Astrocyte (in vitro differentiated cells and primary cell): Measurements from ENCODE around the gene TFF3. TPM values are rescaled to one million over a fixed set of nuclear protein-coding genes. Genes with fewer than 3 reads are reported as not detected.
A peak's percentile ranks its signal among the peaks of the same experiment; 100 is the strongest.

ENCODE experiments used
- DNase-seq: peaks from one replicate; pipeline ENCODE4 v3.0.0-alpha.2; 2010; ENCODE audit warnings: low read depth
- FAIRE-seq: peaks from 2 replicates; lab custom pipeline; 2011; peaks lifted over from hg19 to GRCh38; lab: Jason Lieb, UNC
- H2AFZ ChIP-seq: 2 replicates; pipeline ENCODE4 v1.6.0; 2012; ENCODE audit warnings: low read depth, low read length, inconsistent platforms
- H3K27ac ChIP-seq: 2 replicates; pipeline ENCODE4 v1.5.1; 2011; ENCODE audit warnings: low read depth, low read length, inconsistent platforms
- H3K27me3 ChIP-seq: 2 replicates; pipeline ENCODE4 v1.6.0; 2011; ENCODE audit warnings: low read length, inconsistent platforms; ENCODE audit not compliant: insufficient read depth
- H3K36me3 ChIP-seq: 2 replicates; pipeline ENCODE4 v1.5.1; 2011; ENCODE audit warnings: low read length, inconsistent platforms; ENCODE audit not compliant: insufficient read depth
- H3K4me1 ChIP-seq: 2 replicates; pipeline ENCODE4 v1.5.1; 2011; ENCODE audit warnings: low read length, inconsistent platforms; ENCODE audit not compliant: insufficient read depth
- H3K4me2 ChIP-seq: 2 replicates; pipeline ENCODE4 v1.6.0; 2012; ENCODE audit warnings: low read length, inconsistent platforms
- H3K4me3 ChIP-seq: 2 replicates; pipeline ENCODE4 v1.5.1; 2011; ENCODE audit warnings: low read depth, mild to moderate bottlenecking, low read length, inconsistent platforms; ENCODE audit not compliant: insufficient read depth
- H3K79me2 ChIP-seq: 2 replicates; pipeline ENCODE4 v1.6.0; 2012; ENCODE audit warnings: mild to moderate bottlenecking, low read length, inconsistent platforms; ENCODE audit not compliant: insufficient read depth
- H3K9ac ChIP-seq: 2 replicates; pipeline ENCODE4 v1.6.0; 2012; ENCODE audit warnings: mild to moderate bottlenecking, low read length, inconsistent platforms
- H3K9me3 ChIP-seq: 2 replicates; pipeline ENCODE4 v1.5.1; 2012; ENCODE audit warnings: low read depth, mild to moderate bottlenecking, low read length, inconsistent platforms; ENCODE audit not compliant: insufficient read depth
- H4K20me1 ChIP-seq: 2 replicates; pipeline ENCODE4 v1.6.0; 2012; ENCODE audit warnings: low read length, inconsistent platforms; ENCODE audit not compliant: insufficient read depth
- H3K27ac Mint-ChIP-seq: one replicate; pipeline ENCODE4 v1.8.0; 2021; ENCODE audit warnings: mild to moderate bottlenecking, mixed read lengths; ENCODE audit not compliant: unreplicated experiment
- H3K27me3 Mint-ChIP-seq: one replicate; pipeline ENCODE4 v1.8.0; 2021; ENCODE audit warnings: low read depth, mixed read lengths; ENCODE audit not compliant: unreplicated experiment
- H3K36me3 Mint-ChIP-seq: one replicate; pipeline ENCODE4 v1.8.0; 2021; ENCODE audit warnings: low read depth, mixed read lengths; ENCODE audit not compliant: unreplicated experiment
- H3K4me1 Mint-ChIP-seq: one replicate; pipeline ENCODE4 v1.8.0; 2021; ENCODE audit warnings: low read depth, mixed read lengths; ENCODE audit not compliant: unreplicated experiment
- H3K4me3 Mint-ChIP-seq: one replicate; pipeline ENCODE4 v1.8.0; 2021; ENCODE audit warnings: mild to moderate bottlenecking, moderate library complexity, mixed read lengths; ENCODE audit not compliant: unreplicated experiment
- H3K9me3 Mint-ChIP-seq: one replicate; pipeline ENCODE4 v1.8.0; 2021; ENCODE audit warnings: mild to moderate bottlenecking, mixed read lengths; ENCODE audit not compliant: unreplicated experiment
- CTCF ChIP-seq: IDR thresholded peaks from 2 replicates; pipeline ENCODE4 v1.5.1; 2011; ENCODE audit warnings: low read depth, mild to moderate bottlenecking, inconsistent platforms, low read length, moderate library complexity; ENCODE audit not compliant: insufficient read depth
- EZH2 ChIP-seq: IDR thresholded peaks from 2 replicates; pipeline ENCODE4 v1.6.1; 2012; ENCODE audit warnings: mild to moderate bottlenecking, low read length, inconsistent platforms; ENCODE audit not compliant: insufficient read depth
- total RNA-seq: library from RNA; stranded (reverse); gene quantifications from 2 replicates; pipeline ENCODE4 v1.2.1, GENCODE V29; 2021

TFF3 gene
- total RNA-seq, 1 donor from 2014 or later = not detected

- Histone ChIP-seq H3K4me3 (no peak overlapping the region), H4K20me1 (no peaks in the 10 kb centered on the region), H3K4me2 (peak overlapping the region; percentile 60), H3K9me3 (no peaks in the 10 kb centered on the region), H3K36me3 (no peaks in the 10 kb centered on the region), H3K9ac (no peak overlapping the region), H2AFZ (peak overlapping the region; percentile 52), H3K4me1 (peaks cover 5% of the 10 kb centered on the region), H3K27me3 (peaks cover 20% of the 10 kb centered on the region), H3K27ac (no peak overlapping the region), H3K79me2 (no peaks in the 10 kb centered on the region)
- H3K4me3 Mint-ChIP-seq = no peak overlapping the region
- H3K4me1 Mint-ChIP-seq = peaks cover 5% of the 10 kb centered on the region
- no peak for FAIRE-seq
- DNase-seq = peak; percentile 9
- no peaks in the 10 kb centered on the region for H3K9me3 Mint-ChIP-seq
- no peak for TF ChIP-seq EZH2
- TF ChIP-seq CTCF = peak; percentile 61
- H3K27ac Mint-ChIP-seq = no peak overlapping the region
- peaks cover 7% of the 10 kb centered on the region for H3K27me3 Mint-ChIP-seq
- H3K36me3 Mint-ChIP-seq = no peaks in the 10 kb centered on the region
Observed at GRCh38 chr21:42337830-42338728, 22.9 kb upstream of the TFF3 start.

DNA sequence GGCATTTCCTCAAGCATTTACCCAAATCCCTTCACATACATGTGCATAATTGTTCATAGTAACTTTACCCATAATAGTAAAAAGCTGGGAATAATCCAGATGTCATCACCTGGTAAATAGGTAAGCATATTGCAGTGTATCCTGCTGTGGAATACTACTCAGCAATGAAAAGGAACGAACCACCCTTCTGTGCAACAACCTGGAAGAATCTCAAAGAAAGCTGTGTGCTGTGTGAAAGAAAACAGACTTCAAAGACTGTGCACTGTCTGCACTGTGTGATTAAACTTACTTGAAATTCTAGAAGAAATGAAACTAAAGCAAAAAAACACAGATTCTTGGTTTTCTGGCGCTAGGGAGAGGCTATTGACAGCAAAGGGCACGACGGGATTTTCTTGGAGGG, 22.1 kb upstream of the TFF3 start:
- FAIRE-seq (no peak), DNase-seq (no peak)
- no peak overlapping the region for H3K4me3 Mint-ChIP-seq
- Histone ChIP-seq H3K79me2 (no peaks in the 10 kb centered on the region), H2AFZ (no peak overlapping the region), H3K9ac (no peak overlapping the region), H3K4me1 (peaks cover 5% of the 10 kb centered on the region), H3K4me3 (no peak overlapping the region), H3K9me3 (no peaks in the 10 kb centered on the region), H4K20me1 (no peaks in the 10 kb centered on the region), H3K4me2 (no peak overlapping the region), H3K27ac (no peak overlapping the region), H3K36me3 (no peaks in the 10 kb centered on the region), H3K27me3 (peaks cover 20% of the 10 kb centered on the region)
- no peaks in the 10 kb centered on the region for H3K36me3 Mint-ChIP-seq
- peaks cover 5% of the 10 kb centered on the region for H3K4me1 Mint-ChIP-seq
- TF ChIP-seq CTCF (no peak), EZH2 (no peak)
- H3K27me3 Mint-ChIP-seq = peaks cover 10% of the 10 kb centered on the region
- H3K9me3 Mint-ChIP-seq = peaks cover 2% of the 10 kb centered on the region
- no peak overlapping the region for H3K27ac Mint-ChIP-seq

GRCh38 chr21:42336054-42336453, 20.8 kb upstream of the TFF3 start:
- peaks cover 5% of the 10 kb centered on the region for H3K4me1 ChIP-seq
- H3K9me3 ChIP-seq = no peaks in the 10 kb centered on the region
- no peak overlapping the region for H3K4me3 ChIP-seq
- DNase-seq (no peak), FAIRE-seq (no peak)
- no peak overlapping the region for H2AFZ ChIP-seq
- H3K27me3 Mint-ChIP-seq = peaks cover 10% of the 10 kb centered on the region
- H3K4me2 ChIP-seq = no peak overlapping the region
- H4K20me1 ChIP-seq = no peaks in the 10 kb centered on the region
- H3K79me2 ChIP-seq = no peaks in the 10 kb centered on the region
- no peaks in the 10 kb centered on the region for H3K36me3 ChIP-seq
- no peak overlapping the region for H3K4me3 Mint-ChIP-seq
- H3K9me3 Mint-ChIP-seq = peaks cover 8% of the 10 kb centered on the region
- no peak overlapping the region for H3K27ac ChIP-seq
- H3K27ac Mint-ChIP-seq = peak overlapping the region; percentile 81
- H3K4me1 Mint-ChIP-seq = peaks cover 5% of the 10 kb centered on the region
- no peak for TF ChIP-seq EZH2
- no peak for TF ChIP-seq CTCF
- no peak overlapping the region for H3K9ac ChIP-seq
- H3K27me3 ChIP-seq = peaks cover 20% of the 10 kb centered on the region
- no peaks in the 10 kb centered on the region for H3K36me3 Mint-ChIP-seq
